Lower leg skin (tissue), 3 donors: ENCODE results near the gene MICU1.

Experiments
- POLR2A ChIP-seq, 2 donors: fragments of 450-650 bp; IDR thresholded peaks; one replicate each; pipeline ENCODE4 v1.6.1; 2016 to 2017; ENCODE audit warnings: antibody characterized with exemption in 2 of 2, mild to moderate bottlenecking in 1 of 2, moderate library complexity in 1 of 2
- TF ChIP-seq, protein P1 (sequence below), 3 donors: fragments of 450-650 bp; IDR thresholded peaks; one replicate each; pipeline ENCODE4 v1.5.1; 2016; ENCODE audit warnings: antibody characterized with exemption in 3 of 3, mild to moderate bottlenecking in 3 of 3, moderate library complexity in 2 of 3

GRCh38 chr10:72561745-72562166 lies 64.1 kb downstream of the MICU1 start:
- TF ChIP-seq, protein P1, sequence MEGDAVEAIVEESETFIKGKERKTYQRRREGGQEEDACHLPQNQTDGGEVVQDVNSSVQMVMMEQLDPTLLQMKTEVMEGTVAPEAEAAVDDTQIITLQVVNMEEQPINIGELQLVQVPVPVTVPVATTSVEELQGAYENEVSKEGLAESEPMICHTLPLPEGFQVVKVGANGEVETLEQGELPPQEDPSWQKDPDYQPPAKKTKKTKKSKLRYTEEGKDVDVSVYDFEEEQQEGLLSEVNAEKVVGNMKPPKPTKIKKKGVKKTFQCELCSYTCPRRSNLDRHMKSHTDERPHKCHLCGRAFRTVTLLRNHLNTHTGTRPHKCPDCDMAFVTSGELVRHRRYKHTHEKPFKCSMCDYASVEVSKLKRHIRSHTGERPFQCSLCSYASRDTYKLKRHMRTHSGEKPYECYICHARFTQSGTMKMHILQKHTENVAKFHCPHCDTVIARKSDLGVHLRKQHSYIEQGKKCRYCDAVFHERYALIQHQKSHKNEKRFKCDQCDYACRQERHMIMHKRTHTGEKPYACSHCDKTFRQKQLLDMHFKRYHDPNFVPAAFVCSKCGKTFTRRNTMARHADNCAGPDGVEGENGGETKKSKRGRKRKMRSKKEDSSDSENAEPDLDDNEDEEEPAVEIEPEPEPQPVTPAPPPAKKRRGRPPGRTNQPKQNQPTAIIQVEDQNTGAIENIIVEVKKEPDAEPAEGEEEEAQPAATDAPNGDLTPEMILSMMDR (IDR thresholded peaks at IDR 0.05): no peak
- no peak for TF ChIP-seq POLR2A (IDR thresholded peaks at IDR 0.05)
